Amniotic stem cell (primary cell): ENCODE results near the gene LYSMD4.
A peak's percentile ranks its signal among the peaks of the same experiment; 100 is the strongest.

Experiments used
- DNase-seq: peaks from one replicate; lab custom pipeline; 2025; lab: John Stamatoyannopoulos, UW

The LYSMD4 gene

DNA sequence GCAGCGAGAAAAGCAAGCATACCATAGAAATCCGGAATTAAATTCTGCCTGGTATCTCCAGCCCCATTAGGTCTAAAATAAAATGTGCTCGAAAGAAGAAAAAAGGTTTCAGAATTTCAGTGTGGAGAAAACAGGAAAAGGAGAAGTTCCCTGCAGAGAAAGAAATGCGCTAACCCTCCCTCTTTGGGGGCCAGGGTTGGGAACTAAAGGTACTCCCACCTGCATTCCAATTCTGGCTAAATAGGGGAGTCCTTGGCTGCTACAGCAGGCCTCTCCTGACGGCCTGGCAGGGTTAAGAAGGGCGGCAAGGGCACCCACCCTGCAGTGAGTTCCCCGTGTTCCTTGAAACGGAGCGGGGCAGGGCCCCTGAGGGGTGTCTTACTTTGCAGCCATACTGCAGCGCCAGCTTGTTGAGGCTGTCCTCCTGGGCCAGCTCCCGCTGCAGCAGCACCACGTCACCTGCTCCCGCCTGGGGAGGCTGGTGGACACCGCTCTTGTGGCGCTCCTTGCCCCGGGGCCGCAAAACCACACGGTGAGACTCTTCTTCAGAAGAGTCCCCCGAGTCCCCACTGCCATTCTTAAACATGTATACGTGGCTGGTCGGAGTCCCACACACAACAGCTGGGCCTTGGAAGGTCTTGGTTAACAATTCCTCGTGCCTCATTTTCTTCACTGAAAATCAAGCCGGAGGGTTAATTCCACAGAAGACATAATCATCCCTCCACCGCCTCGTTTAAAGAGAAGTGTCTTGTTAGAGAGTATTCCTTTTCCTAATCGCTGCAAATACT lies 1.7 kb downstream of the LYSMD4 start:
- DNase-seq = no peak

DNA sequence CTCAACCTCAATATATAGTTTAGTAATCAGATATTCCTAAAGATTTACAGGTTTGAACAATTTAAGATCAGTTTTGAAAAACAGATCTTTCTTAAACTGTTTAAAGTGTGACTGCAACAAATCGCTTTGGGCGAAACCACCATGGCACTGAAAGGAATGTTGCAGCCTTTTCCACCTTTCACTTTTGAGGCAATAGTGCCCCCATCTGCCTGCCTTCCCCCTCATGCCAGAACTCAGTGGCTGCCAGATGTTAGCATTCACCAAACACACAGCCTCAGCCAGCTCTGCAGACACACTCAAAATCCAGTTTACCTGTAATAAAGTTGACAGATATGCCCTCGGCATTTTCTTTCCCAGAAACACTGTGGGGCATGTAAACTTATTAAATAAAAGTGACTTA lies 3.3 kb downstream of the LYSMD4 start:
- DNase-seq = no peak

DNA sequence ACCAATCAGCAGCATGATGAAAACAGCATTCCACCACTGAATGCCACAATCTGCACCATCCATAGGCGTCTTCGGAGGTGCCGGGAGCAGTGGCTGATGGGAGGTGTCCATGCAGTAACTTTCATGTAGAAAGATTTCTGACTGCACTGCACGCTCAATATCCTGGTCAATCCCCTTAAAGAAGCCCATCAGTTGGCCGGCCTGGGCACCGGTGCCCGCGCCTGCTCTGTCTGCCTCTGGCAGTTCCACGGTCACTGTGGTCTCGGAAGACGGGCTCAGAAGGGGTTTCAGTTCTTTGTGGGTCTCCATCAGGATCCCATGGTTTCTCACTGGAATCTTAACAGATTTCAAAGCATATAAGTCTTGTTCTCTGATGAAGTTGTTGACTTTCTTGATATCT lies 3.9 kb downstream of the LYSMD4 start:
- DNase-seq = no peak

DNA sequence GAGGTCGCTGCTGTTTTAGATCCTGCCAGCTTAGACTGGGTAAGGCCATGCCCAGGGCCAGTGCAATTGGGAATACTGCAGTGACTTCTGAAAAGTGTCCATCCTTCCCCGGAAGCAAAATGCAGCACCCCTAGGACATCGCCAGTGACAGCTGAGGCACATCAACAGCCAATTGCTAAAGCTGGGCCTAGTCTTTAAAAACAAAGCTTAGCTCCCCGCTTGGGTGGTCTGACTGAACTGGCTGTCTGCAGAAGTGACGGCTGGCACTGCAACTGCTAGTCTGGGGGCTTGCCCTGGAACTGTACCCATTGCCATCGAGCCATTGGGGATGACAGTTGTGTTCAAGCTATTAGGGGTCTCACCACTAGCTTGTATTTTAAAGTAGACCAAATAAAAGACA lies 4.3 kb downstream of the LYSMD4 start:
- DNase-seq = no peak

DNA sequence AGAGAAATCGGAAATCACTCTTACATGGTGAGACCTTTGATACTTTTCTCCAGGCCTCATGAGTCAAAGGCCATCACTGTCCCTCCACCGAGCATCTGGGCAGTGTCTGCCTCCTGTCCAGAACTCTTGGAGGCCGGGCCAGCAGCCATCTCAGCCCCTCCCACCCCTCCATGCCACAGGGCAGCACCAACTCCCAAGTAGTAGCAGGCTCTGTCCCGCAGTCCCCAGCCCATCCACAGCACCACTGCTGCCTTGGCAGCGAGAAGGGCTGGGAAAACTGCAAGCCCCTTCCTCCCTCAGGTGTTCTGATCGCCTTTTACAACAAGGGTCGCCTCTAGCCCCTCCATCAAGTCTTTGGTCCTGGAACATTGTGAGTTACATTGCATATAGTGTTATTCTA lies 5.5 kb downstream of the LYSMD4 start:
- no peak for DNase-seq

DNA sequence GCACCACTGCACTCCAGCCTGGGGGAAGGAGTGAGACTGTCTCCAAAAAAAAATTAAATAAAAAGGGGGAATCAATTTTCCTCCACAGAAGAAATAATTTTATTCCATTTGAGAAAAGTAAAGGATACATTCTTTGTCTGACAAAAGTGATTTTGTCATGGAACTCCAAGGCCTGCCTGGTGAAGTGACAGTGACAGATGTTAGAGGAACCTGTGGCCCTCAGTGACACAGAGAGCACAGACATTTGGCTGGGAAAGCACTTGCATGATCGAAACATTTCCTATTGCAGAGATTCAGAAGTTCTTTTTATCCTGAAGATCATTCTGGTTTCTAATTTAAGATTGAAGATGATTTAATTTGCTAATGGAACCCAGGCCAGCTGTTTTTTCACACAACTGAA lies 5.9 kb downstream of the LYSMD4 start:
- no peak for DNase-seq

DNA sequence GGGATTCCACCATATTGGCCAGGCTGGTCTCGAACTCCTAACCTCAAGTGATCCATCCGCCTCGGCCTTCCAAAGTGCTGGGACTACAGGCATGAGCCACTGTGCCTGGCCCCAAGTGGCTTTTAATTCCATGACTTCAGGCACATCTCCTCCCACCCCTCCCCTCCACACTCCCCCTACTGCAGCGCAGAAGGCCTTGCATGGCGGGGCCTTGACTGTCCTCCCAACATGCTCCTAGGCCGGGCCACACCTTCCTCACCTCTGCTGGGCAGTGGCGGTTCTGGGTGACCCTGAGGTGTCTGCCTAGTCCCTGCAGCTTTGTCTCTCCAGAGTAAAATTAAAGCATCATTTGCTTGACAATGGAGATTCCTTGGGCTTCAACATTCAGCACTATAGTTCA lies 6.9 kb downstream of the LYSMD4 start:
- DNase-seq = no peak

DNA sequence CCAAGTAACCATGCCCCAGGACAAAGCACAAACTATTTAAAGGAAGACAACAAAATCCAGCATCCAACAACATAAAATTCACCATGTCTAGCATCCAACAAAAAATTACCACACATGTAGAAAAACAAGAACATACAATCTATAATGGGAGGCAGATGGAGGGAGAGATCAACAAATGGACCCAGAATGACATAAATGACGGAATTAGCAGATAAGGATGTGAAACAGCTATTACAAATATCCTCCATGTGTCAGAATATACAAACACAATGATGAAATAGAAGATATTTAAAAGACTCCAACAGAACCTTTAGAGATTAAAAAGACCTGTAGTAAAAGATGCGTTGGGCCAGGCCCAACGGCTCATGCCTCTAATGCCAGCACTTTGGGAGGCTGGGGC lies 10.8 kb downstream of the LYSMD4 start:
- no peak for DNase-seq

DNA sequence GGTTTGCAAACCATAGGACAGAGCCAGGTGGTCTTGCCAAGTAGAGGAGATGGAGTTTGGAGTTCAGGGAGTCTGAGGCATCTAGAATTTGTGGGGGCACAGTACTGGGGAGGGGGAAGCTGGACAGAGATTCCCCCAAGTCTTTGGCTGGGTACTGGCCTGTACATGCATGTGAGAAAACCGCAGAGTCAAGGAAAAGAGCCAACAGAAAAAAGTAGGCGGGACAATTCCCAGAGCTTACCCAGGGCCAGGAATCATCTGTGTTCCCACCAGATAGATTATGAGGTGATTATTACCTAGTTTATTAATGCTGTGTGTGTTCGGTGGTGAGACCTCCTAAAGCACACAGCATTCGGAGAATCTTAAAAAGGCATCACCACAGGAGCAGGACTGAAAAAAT lies 11.3 kb downstream of the LYSMD4 start:
- DNase-seq = no peak

DNA sequence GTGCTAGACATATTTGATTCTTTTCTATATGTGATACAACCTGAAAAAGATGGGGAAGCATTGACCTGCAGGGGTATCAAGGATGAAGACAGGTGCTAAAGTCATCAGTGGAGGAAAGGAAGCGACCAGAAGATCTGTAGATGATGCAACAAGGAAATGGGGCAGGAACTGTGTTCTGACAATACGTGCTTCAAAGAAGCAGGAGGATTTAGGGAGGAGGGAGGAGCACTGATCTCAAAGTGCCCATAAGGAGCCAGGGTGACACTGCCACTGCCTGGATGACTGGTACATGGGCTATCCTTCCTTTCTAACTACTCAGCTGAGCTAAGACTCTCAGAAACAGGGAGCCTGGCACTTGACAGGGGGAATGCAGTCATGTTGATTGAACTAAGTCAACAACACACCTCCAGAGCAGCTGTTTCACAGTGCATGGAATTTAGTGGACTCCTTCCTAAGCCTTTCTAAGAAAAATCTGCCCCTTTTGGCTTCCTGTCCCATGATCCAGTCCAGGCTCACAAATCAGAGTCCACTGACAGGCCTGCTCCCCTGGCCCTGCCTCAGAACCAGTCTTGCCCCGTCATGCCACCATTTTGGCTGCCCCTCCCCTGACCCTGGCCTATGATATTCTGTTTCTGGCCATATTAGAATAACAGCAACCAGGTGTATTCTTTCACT lies 12.0 kb downstream of the LYSMD4 start:
- DNase-seq = no peak

DNA sequence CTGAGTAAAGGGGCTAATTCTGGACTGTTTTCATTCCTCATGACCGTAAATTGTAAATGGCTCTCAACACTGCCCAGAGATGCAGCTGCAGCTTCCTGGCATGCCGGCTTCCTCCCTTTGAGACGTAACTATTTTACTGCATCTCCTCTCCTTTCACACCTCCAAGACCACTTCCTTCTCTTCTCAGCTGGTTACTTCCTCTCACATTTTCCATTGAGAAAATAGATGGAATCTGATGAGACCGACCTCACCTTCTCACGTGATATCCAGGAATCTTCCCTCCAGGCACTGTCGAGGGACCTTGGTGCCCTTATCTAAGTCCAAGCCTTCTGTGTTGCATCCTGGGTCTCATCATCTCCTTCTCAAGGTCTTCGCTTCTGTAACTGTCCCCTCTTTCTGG lies 12.7 kb downstream of the LYSMD4 start:
- no peak for DNase-seq

DNA sequence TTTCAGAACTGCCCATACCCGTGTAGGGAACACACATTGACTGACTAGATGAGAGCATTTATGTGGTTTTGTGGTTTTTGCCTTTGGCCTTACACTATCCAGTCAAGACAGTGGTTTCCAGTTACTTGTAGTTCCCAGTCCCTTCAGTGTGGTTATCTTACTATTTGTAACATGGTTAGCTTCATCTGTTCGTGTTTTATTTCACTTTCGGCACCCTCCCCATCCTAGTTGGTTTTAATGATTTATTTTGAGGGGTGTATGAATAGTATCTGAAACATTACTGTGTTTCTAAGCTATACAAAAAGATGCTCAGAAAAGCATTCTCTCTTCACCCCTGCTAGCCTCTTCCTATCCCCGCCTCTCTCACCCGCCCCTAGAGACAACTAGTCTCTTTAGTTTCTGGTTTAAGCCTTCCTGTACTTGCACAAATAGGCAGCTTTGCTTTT lies 14.1 kb downstream of the LYSMD4 start:
- no peak for DNase-seq

DNA sequence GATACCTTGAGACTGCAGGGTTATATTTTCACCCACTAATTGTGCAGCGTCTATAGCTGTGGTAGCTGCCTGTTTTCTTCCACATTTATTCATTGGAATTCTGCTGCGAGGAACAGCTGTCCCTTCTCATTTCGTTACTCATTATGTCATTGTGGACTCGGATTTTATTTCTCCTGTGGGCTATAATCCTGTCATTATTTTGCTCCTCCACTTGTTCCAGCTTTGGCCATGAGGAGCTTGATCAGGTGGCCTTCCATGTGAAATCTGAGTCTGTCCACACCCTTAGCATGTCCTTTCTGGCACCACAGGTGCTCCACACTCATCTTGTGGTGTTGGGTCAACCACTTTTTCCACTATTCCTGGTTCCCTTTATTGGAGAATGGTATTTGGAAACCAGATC lies 14.8 kb downstream of the LYSMD4 start:
- DNase-seq = no peak

DNA sequence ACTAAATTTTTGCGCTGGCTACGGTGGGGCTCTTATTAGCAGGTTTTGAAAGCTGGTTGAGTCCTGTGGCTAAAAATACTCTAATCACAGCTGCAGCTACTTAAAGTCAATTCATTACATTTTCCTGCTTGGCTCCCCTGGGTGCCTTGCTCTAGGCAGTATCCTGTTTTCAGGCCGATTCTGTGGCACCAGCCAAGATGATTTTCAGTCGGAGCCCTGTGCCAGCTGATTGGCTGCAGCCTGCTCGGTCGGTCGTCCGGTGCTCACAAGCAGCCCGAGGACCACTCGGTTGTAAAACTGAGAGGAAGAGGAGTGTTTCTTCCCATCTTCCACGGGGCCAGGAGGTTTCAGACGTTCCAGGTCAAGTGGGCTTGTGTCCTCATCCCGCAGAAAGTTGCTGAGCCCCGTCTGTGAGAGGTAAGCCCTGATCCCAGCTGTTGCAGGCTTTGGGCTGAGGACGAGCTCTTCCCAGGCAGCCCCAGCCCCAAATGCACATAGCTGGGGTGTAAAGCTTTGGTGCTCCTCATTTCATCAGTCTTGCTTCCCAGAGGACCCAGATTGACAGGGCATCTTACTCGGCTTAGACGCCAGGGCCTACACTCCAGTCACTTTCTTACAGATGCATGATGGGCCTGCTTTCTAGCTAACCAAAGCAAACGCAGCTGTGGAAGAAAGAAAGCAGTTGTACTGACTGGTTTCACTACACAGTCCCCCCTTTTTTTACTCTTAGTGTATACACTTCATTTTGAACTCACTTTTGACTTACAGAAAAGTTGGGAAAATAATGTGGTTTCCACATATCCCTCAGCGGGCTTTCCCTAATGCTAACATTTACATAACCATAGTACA lies 15.9 kb downstream of the LYSMD4 start:
- DNase-seq = no peak

DNA sequence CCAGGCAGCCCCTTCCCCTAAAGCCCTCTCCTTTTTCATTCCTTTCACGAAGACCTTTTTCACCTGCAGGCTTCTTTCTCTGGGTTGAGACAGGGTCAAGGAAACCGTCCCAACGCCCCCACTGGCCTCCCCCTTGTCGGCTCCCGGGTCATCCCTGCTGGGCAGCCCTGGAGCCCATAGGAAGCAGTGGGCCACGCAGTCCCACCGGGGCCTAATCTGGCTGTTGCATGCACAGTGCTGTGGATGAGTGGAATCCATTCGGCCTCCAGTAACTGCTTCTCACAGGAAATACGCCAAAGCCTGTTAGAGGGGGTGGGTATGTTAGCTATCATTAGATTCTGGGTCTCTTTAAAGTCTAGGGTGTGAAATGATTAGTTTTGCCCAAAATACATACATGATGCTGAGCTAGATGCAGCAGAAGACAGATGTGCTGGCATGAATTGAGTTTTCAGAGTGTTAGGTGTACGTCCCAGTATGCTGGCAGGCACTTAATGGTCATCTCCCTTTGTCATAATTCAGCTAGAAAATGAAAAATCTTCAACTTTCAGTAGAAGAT lies 16.6 kb downstream of the LYSMD4 start:
- no peak for DNase-seq

DNA sequence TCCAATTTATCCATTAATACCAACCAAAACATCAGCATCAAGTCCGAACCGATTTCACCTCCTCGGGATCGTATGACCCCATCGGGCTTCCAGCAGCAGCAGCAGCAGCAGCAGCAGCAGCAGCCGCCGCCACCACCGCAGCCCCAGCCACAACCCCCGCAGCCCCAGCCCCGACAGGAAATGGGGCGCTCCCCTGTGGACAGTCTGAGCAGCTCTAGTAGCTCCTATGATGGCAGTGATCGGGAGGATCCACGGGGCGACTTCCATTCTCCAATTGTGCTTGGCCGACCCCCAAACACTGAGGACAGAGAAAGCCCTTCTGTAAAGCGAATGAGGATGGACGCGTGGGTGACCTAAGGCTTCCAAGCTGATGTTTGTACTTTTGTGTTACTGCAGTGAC lies 20.8 kb downstream of the LYSMD4 start:
- DNase-seq = no peak

DNA sequence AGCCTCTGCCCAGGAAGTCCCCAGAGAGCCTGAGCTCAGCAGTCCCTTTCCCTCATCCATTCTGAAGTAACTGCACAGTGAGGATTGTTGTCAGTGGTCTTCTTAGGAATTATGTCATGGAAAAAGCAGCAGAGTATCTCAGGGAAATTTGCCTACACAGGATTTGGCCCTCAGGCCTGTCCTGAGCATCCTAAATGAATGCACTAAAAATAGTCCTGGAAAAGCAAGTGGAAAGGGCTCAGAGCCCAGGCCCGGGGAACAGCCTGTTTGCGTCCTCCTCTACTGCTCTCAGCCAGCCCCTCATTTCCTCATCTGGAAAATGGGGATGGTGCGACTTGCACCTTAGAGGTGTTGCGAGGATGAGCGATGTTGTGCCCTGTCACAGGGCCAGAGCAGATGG lies 21.6 kb downstream of the LYSMD4 start:
- DNase-seq = no peak

DNA sequence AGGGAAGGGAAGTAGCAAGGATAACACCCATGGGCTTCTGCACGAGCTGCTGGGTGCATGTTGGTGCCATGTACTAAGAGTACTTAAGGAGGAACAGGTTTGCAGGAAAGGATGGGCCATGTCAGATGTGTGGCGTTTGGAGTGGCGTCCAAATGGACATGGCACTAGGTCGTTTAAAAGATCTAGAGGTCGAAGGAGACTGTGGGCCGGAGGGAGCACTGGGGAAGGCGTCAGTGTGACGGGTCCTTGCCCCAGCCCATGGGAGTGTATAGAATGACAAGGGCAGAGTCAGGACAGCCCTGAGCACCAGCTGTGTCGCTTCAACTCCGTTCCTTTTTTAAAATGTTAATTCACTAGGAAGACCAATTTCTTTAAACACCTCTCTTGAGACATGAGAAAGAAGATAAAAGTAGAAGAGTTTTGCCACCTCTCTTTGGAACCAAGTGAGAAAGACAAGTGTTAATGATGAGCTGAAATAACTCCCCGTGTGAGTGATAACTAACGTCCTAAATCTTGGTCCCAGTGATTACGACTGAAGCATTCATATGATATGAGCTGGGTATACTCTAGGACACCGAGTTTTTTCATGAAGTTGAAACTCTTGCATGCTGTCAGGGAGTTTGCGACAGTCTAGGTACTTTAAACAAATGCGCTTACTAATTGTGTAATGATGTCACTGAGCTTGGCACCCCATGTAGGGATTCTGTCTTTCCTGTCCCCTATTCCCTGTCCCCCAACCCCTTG lies 23.8 kb downstream of the LYSMD4 start:
- DNase-seq = no peak

DNA sequence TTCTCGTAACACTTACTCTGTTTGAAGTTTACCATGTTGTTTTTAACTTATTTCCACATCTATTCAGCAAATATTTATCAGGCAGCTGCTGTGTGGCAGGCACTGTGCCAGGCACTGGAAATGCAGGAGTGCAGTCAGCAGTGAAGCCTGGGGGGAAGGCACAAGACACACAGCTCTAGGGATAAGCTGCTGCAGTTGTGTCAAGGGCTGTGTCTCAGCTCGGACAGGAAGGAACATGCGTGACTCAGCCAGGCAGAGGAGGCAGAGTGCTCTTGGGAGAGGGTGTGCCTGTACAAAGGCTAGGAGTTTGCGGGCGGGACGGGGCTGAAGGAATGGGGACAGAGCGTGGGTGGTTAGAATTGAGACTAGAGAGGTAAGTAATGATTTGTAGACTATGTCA lies 24.7 kb downstream of the LYSMD4 start:
- DNase-seq = peak; percentile 78

DNA sequence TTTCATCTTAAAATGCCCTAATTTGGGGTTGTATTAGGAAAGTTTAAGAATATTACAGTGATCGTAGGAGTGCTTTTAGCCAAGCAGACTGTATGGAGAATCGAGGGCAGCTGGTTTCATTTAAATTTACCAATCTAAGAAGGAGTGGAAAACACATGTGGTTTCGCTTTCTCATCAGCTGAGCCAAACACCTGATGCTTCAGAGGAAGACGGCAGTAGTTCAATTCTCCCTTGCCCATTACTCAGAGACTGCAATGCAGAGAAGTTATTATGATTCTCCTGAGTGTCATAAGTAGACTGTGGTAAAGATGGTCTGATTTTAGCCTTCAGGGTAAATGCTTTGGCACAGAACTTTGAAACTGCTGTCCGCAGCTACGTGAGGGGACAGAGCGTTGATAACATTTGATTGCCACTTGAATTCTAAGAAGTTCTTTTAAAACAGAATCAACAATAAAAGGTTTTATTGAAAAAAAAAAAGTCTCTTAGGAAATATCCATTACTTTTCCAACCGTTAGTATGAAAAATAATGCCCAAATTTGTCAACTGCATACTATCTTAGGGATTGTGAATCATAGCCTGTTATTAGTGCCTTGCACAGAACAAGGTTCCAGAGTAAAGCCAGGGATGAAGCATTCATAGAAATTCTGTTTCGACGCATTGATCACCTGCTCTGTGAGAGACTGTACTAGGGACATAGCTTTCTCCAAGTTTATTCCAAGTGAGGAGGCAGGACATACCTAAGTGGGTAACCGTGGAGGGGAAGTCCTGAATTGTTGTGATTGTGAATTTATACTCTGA lies 25.6 kb downstream of the LYSMD4 start:
- DNase-seq = no peak
